Ammon's horn (tissue), 1 donor: ENCODE data around the gene PDE4B.
A peak's percentile ranks its signal among the peaks of the same experiment; 100 is the strongest.
"Not testable (repeated sequence)": the region's sequence is repeated elsewhere in the genome, so short reads cannot be mapped to it uniquely, and the experiment has no call there.

Experiments
- DNase-seq: peaks from one replicate; pipeline ENCODE4 v3.0.0-alpha.2; 2016; ENCODE audit warnings: low spot score

PDE4B gene

GRCh38 chr1:65994223-65994622, 201.5 kb downstream of the PDE4B start:
- DNase-seq = no peak

- DNase-seq = peak; percentile 17
Measured at GRCh38 chr1:65995336-65995735, 202.6 kb downstream of the PDE4B start.

GRCh38 chr1:65995928-65996327, 203.2 kb downstream of the PDE4B start:
- DNase-seq = no peak

GRCh38 chr1:65997693-65998092, 205.0 kb downstream of the PDE4B start:
- DNase-seq = no peak

- peak; percentile 24 for DNase-seq
Measured at GRCh38 chr1:65998763-65999583, 206.3 kb downstream of the PDE4B start.

- no peak for DNase-seq
Measured at GRCh38 chr1:66000033-66000637, 207.4 kb downstream of the PDE4B start.

GRCh38 chr1:66003690-66004089, 211.0 kb downstream of the PDE4B start:
- DNase-seq = no peak

GRCh38 chr1:66006534-66006933, 213.8 kb downstream of the PDE4B start:
- not testable (repeated sequence) for DNase-seq

GRCh38 chr1:66012106-66012784, 219.6 kb downstream of the PDE4B start:
- peak; percentile 41 for DNase-seq

GRCh38 chr1:66013371-66013770, 220.7 kb downstream of the PDE4B start:
- no peak for DNase-seq

GRCh38 chr1:66022904-66023620, 230.4 kb downstream of the PDE4B start:
- no peak for DNase-seq

- DNase-seq = no peak
Measured at GRCh38 chr1:66025188-66025587, 232.5 kb downstream of the PDE4B start.

- no peak for DNase-seq
Measured at GRCh38 chr1:66028035-66028434, 235.3 kb downstream of the PDE4B start.

- no peak for DNase-seq
Measured at GRCh38 chr1:66033781-66034180, 241.1 kb downstream of the PDE4B start.

GRCh38 chr1:66035616-66036245, 243.0 kb downstream of the PDE4B start:
- no peak for DNase-seq

- no peak for DNase-seq
Measured at GRCh38 chr1:66041654-66042053, 249.0 kb downstream of the PDE4B start.

- peak; percentile 44 for DNase-seq
Measured at GRCh38 chr1:66043186-66043585, 250.5 kb downstream of the PDE4B start.

- no peak for DNase-seq
Measured at GRCh38 chr1:66044912-66045311, 252.2 kb downstream of the PDE4B start.

GRCh38 chr1:66046415-66046814, 253.7 kb downstream of the PDE4B start:
- DNase-seq = no peak

- DNase-seq = no peak
Measured at GRCh38 chr1:66048011-66048410, 255.3 kb downstream of the PDE4B start.

- DNase-seq = peak; percentile 61
Measured at GRCh38 chr1:66050123-66050522, 257.4 kb downstream of the PDE4B start.

GRCh38 chr1:66050633-66051032, 257.9 kb downstream of the PDE4B start:
- DNase-seq = no peak
